ENCODE data around the gene C3orf49. TPM values are rescaled to one million over a fixed set of nuclear protein-coding genes. Genes with fewer than 3 reads are reported as not detected.

Gene C3orf49
- total RNA-seq, 8 experiments from 2014 or later, result 0.22 to 1.4 (median 0.38) TPM

Other genes starting within 250 kb of the C3orf49 start
- under 1 TPM in 5 of 8 experiments, not detected in 3; 0.09 to 0.38 (median 0.14) TPM for gene SNTN, start 166.6 kb upstream of the C3orf49 start, total RNA-seq
- 10 to 100 TPM; 53.3 to 97.1 (median 72.1) TPM for gene THOC7, start 44.5 kb downstream of the C3orf49 start, total RNA-seq
- gene ATXN7, start 44.6 kb downstream of the C3orf49 start, total RNA-seq, result 10 to 100 TPM in 4 of 8 experiments, 1 to 10 TPM in 4; 5.1 to 35.5 (median 10.4) TPM
- 10 to 100 TPM in 2 of 8 experiments, not detected in 6; 11.4 to 12.1 TPM for gene SCAANT1, start 93.1 kb downstream of the C3orf49 start, total RNA-seq
- 100 to 1,000 TPM in 4 of 8 experiments, 10 to 100 TPM in 4; 77.9 to 140 (median 105) TPM for gene PSMD6, start 204.2 kb downstream of the C3orf49 start, total RNA-seq

All from motor neuron (in vitro differentiated cells).